NB4 (cell line): ENCODE measurements around the gene MRTFA.

ENCODE experiments used
- DNase-seq: peaks from one replicate; pipeline ENCODE4 v3.0.0; 2010; ENCODE audit warnings: low read depth
- H3K4me3 ChIP-seq: one replicate; pipeline ENCODE4 v1.5.1; 2011; ENCODE audit warnings: mild to moderate bottlenecking, low read depth, low read length, moderate library complexity
- CTCF ChIP-seq: IDR thresholded peaks from one replicate; pipeline ENCODE4 v1.5.1; 2012; ENCODE audit warnings: low read depth, low read length
- MAX ChIP-seq: IDR thresholded peaks from 2 replicates; pipeline ENCODE4 v1.6.1; 2011; ENCODE audit warnings: low read depth, low read length
- MYC ChIP-seq: IDR thresholded peaks from 2 replicates; pipeline ENCODE4 v1.6.1; 2011; ENCODE audit warnings: low read depth, low read length
- POLR2A ChIP-seq: IDR thresholded peaks from 2 replicates; pipeline ENCODE4 v1.6.1; 2011; ENCODE audit warnings: mild to moderate bottlenecking; ENCODE audit not compliant: insufficient read length; ENCODE audit errors: extremely low read depth

Gene MRTFA

DNA sequence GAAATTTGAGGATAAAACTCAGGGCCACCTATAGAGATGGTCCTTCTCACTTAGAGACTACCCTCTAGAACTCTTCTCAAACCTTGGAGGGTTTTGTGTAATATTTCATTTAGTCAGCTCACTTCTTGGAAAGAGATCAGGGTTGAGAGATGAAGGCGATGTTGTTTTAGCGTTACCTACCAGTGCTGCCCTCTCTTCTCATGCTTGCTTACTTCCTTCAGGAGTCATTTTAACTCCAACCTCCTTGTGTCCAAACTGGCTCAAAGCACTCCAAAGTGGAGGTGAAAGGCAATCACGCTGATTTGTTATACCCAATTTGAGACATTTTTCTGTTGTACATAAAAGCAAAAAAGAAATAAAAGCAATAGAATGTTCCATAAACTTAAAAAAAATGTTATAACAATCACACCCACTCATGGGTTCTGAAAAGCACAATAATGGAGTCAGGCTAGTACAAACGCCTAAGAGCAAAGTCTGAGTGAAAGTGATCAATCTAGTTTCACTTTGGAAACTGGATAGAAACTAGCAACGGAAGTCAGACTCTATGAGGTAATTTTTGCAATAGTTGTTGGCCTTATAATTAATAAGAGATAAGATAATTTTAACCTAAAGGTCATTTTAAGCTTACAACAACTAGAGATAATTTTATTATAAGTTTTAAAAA is 117.1 kb downstream of the MRTFA start:
- no peak for TF ChIP-seq MAX
- no peak for TF ChIP-seq CTCF
- TF ChIP-seq MYC, result no peak
- TF ChIP-seq POLR2A, result no peak
- H3K4me3 ChIP-seq, result no peak overlapping the region
- DNase-seq, result no peak

GRCh38 chr22:40518840-40519239 is 117.7 kb downstream of the MRTFA start:
- no peak overlapping the region for H3K4me3 ChIP-seq
- TF ChIP-seq CTCF, result no peak
- DNase-seq, result no peak

GRCh38 chr22:40517631-40518030 is 118.9 kb downstream of the MRTFA start:
- no peak for TF ChIP-seq MAX
- TF ChIP-seq CTCF, result no peak
- no peak for TF ChIP-seq MYC
- no peak for TF ChIP-seq POLR2A

GRCh38 chr22:40516416-40516815 is 120.1 kb downstream of the MRTFA start:
- no peak overlapping the region for H3K4me3 ChIP-seq
- DNase-seq, result no peak
- no peak for TF ChIP-seq MAX
- TF ChIP-seq MYC, result no peak
- TF ChIP-seq CTCF, result no peak
- TF ChIP-seq POLR2A, result no peak

More at GRCh38 chr22:40517631-40518030, 118.9 kb downstream of the MRTFA start:
- H3K4me3 ChIP-seq, result no peak overlapping the region
- DNase-seq, result no peak

DNA sequence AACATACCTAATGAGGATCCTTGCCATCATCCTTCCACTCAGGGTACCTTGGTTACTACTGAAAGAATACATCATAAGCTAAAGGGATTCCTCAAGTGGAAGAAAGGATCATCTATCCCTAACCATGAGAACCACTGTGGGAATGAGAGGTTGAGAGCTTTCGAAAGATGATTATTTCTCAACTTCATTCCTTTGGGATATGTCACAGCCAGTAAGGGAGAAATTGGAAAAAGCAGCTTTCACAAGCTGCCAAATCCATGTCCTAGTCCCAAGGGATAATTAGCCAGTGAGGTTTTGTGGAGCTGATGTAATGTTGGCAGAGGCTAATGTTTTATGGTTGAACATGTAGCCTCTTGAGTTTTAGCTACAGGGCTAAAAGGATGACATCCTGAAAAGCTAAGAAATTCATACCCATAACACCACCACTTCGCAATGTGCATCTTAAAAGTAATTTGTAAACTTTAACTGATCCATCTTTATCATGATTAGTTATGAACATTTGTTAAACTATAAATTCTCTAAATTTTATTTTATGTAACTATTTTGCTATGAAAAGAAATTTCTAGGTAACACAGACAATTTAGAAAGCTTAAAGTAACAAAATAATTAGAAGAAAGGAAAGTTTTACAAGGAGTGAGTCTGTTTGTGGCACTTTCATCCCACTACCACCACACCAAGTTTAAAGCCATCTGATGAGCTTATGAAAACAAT is 123.9 kb downstream of the MRTFA start:
- no peak overlapping the region for H3K4me3 ChIP-seq
- TF ChIP-seq MYC (no peak), CTCF (no peak)
- no peak for DNase-seq

DNA sequence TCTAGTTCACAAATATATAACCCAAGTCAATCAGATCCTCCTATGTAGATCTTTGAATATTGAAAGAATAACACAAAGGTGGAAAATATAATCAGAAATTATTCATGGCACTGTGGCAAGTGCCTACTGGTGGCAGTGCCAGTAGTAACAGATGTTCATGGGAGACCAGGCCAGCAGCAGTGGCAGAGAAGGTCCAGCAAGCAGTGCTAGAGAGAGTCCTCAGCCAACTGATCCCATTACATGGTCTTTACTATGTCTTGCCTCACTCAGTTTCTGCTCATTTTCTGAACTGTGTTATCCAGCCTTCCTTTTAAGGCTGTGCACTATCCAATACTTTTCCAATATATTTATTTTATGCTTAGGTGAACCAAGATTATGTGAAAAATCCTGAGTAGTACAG is 124.9 kb downstream of the MRTFA start:
- DNase-seq, result no peak
- no peak for TF ChIP-seq CTCF
- TF ChIP-seq MYC, result no peak
- no peak for TF ChIP-seq MAX
- H3K4me3 ChIP-seq, result no peak overlapping the region
